ENCODE measurements around the gene RTN4RL2.

DNA sequence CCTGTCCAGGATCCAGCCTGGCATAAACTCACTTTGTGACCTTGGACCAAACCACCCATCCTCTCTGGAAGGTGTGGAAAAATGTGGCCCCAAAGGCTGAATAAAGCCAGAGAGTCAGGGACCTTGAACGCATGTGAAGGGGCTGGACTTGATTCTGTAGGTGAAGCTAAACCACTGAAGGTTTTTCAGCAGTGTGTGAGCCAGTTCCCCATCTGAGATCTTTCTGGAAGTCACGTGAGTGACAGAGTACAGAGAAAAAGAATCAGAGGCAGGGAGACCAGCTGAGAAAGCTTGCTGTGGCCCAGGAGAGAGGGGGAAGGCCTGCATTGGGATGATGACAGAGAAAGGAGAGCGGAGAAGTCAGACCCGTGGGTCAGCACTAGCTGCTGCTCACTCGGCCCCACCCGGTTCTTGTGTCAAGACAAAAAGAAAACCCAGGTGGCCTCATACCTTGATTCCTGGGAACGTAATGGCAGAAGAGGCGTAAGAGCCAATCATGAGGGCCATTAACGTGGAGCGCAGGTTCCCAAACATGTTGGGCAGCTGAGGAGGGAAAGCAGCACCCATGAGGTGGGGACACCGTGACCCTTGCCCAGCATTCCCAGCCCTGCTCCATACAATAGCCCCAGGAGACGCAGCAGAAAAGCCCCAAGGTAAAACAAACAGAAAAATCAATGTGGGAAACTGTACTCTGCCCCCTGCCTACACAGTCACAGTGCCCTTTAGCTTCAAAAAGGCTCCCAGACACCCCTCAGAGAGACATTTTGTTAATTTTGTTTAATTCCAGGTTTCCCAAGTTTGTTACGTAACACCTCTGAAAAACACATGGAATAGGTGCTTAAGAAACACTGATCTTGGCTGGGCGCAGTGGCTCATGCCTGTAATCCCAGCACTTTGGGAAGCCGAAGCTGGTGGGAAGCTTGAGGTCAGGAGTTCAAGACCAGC lies 37.2 kb downstream of the RTN4RL2 start:
- no peak for TF ChIP-seq POLR2AphosphoS5 (IDR thresholded peaks at IDR 0.05)
- TF ChIP-seq, protein P1, sequence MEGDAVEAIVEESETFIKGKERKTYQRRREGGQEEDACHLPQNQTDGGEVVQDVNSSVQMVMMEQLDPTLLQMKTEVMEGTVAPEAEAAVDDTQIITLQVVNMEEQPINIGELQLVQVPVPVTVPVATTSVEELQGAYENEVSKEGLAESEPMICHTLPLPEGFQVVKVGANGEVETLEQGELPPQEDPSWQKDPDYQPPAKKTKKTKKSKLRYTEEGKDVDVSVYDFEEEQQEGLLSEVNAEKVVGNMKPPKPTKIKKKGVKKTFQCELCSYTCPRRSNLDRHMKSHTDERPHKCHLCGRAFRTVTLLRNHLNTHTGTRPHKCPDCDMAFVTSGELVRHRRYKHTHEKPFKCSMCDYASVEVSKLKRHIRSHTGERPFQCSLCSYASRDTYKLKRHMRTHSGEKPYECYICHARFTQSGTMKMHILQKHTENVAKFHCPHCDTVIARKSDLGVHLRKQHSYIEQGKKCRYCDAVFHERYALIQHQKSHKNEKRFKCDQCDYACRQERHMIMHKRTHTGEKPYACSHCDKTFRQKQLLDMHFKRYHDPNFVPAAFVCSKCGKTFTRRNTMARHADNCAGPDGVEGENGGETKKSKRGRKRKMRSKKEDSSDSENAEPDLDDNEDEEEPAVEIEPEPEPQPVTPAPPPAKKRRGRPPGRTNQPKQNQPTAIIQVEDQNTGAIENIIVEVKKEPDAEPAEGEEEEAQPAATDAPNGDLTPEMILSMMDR (IDR thresholded peaks at IDR 0.05): no peak
